ENCODE measurements around the gene CDH4.

Gene CDH4

GRCh38 chr20:61726979-61727378 is 474.9 kb downstream of the CDH4 start:
- no peak overlapping the region for H3K9ac ChIP-seq (ENCODE audit: low read depth, low read length)
- H2AFZ ChIP-seq (ENCODE audit: low read depth, low read length), result no peak overlapping the region
- H3K36me3 ChIP-seq (ENCODE audit: insufficient read depth, low read length), result no peaks in the 10 kb centered on the region
- no peaks in the 10 kb centered on the region for H4K20me1 ChIP-seq (ENCODE audit: insufficient read depth, low read length)
- H3K27ac ChIP-seq (ENCODE audit: low read length), result no peak overlapping the region
- no peaks in the 10 kb centered on the region for H3K79me2 ChIP-seq (ENCODE audit: insufficient read depth, low read length)
- H3K27me3 ChIP-seq (ENCODE audit: insufficient read depth, low read length, poor library complexity), result no peaks in the 10 kb centered on the region
- TF ChIP-seq EZH2 (IDR thresholded peaks at IDR 0.05; ENCODE audit: borderline replicate concordance, low read depth, low read length, severe bottlenecking), result no peak
- no peak for TF ChIP-seq CTCF (IDR thresholded peaks at IDR 0.05; ENCODE audit: borderline replicate concordance, extremely low read depth, low read length, poor library complexity, severe bottlenecking)
- H3K4me2 ChIP-seq (ENCODE audit: insufficient read depth, low read length), result no peak overlapping the region
- no peak overlapping the region for H3K4me3 ChIP-seq (ENCODE audit: low read depth in 1 of 2, low read length in 2 of 2)
- H3K9me3 ChIP-seq (ENCODE audit: insufficient read depth, low read length, severe bottlenecking), result peaks cover 3% of the 10 kb centered on the region
- DNase-seq, result no peak
- H3K4me1 ChIP-seq (ENCODE audit: insufficient read depth, low read length), result no peaks in the 10 kb centered on the region
- no peak for ATAC-seq (ENCODE audit: insufficient read depth, low read depth)

- no peaks in the 10 kb centered on the region for H4K20me1 ChIP-seq (ENCODE audit: insufficient read depth, low read length)
- no peak for ATAC-seq (ENCODE audit: insufficient read depth, low read depth)
- H3K4me3 ChIP-seq (ENCODE audit: low read depth in 1 of 2, low read length in 2 of 2), result no peak overlapping the region
- no peaks in the 10 kb centered on the region for H3K79me2 ChIP-seq (ENCODE audit: insufficient read depth, low read length)
- H3K9me3 ChIP-seq (ENCODE audit: insufficient read depth, low read length, severe bottlenecking), result peaks cover 3% of the 10 kb centered on the region
- DNase-seq, result no peak
- H3K27me3 ChIP-seq (ENCODE audit: insufficient read depth, low read length, poor library complexity), result no peaks in the 10 kb centered on the region
- no peak overlapping the region for H3K9ac ChIP-seq (ENCODE audit: low read depth, low read length)
- H3K36me3 ChIP-seq (ENCODE audit: insufficient read depth, low read length), result no peaks in the 10 kb centered on the region
- H3K4me2 ChIP-seq (ENCODE audit: insufficient read depth, low read length), result no peak overlapping the region
- no peak overlapping the region for H2AFZ ChIP-seq (ENCODE audit: low read depth, low read length)
- TF ChIP-seq EZH2 (IDR thresholded peaks at IDR 0.05; ENCODE audit: borderline replicate concordance, low read depth, low read length, severe bottlenecking) (no peak), CTCF (IDR thresholded peaks at IDR 0.05; ENCODE audit: borderline replicate concordance, extremely low read depth, low read length, poor library complexity, severe bottlenecking) (no peak)
- no peaks in the 10 kb centered on the region for H3K4me1 ChIP-seq (ENCODE audit: insufficient read depth, low read length)
- H3K27ac ChIP-seq (ENCODE audit: low read length), result no peak overlapping the region
These were observed 475.7 kb downstream of the CDH4 start for GRCh38 chr20:61727761-61728160.

- no peak overlapping the region for H3K27ac ChIP-seq (ENCODE audit: low read length)
- no peaks in the 10 kb centered on the region for H3K36me3 ChIP-seq (ENCODE audit: insufficient read depth, low read length)
- TF ChIP-seq CTCF (IDR thresholded peaks at IDR 0.05; ENCODE audit: borderline replicate concordance, extremely low read depth, low read length, poor library complexity, severe bottlenecking) (no peak), EZH2 (IDR thresholded peaks at IDR 0.05; ENCODE audit: borderline replicate concordance, low read depth, low read length, severe bottlenecking) (no peak)
- peaks cover under 1% of the 10 kb centered on the region for H3K27me3 ChIP-seq (ENCODE audit: insufficient read depth, low read length, poor library complexity)
- peaks cover 3% of the 10 kb centered on the region for H3K9me3 ChIP-seq (ENCODE audit: insufficient read depth, low read length, severe bottlenecking)
- H3K79me2 ChIP-seq (ENCODE audit: insufficient read depth, low read length), result no peaks in the 10 kb centered on the region
- no peaks in the 10 kb centered on the region for H3K4me1 ChIP-seq (ENCODE audit: insufficient read depth, low read length)
- DNase-seq, result no peak
- no peak overlapping the region for H2AFZ ChIP-seq (ENCODE audit: low read depth, low read length)
- no peak overlapping the region for H3K4me3 ChIP-seq (ENCODE audit: low read depth in 1 of 2, low read length in 2 of 2)
- no peak overlapping the region for H3K9ac ChIP-seq (ENCODE audit: low read depth, low read length)
- no peaks in the 10 kb centered on the region for H4K20me1 ChIP-seq (ENCODE audit: insufficient read depth, low read length)
- H3K4me2 ChIP-seq (ENCODE audit: insufficient read depth, low read length), result no peak overlapping the region
- ATAC-seq (ENCODE audit: insufficient read depth, low read depth), result no peak
These were observed 476.3 kb downstream of the CDH4 start for GRCh38 chr20:61728326-61728725.
